ENCODE measurements around the gene ST3GAL3.

Gene ST3GAL3

GRCh38 chr1:43960798-43961197 is 253.5 kb downstream of the ST3GAL3 start:
- intact Hi-C loops (cut with DNase I; ENCODE audit: low total_unique reads), result no loop called here
- Histone ChIP-seq H3K27ac (no peak overlapping the region), H3K4me1 (no peaks in the 10 kb centered on the region), H3K27me3 (no peaks in the 10 kb centered on the region), H3K36me3 (peaks cover 34 to 96% (median 82%) of the 10 kb centered on the region in 3 donors), H3K4me3 (no peak overlapping the region), H3K9me3 (no peaks in the 10 kb centered on the region)
- TF ChIP-seq CTCF (IDR thresholded peaks at IDR 0.05), result no peak
- DNase-seq, result no peak

- no peak for TF ChIP-seq CTCF (IDR thresholded peaks at IDR 0.05)
- peaks cover 30 to 96% (median 82%) of the 10 kb centered on the region in 3 donors for H3K36me3 ChIP-seq
- H3K4me1 ChIP-seq, result no peaks in the 10 kb centered on the region
- H3K27me3 ChIP-seq, result no peaks in the 10 kb centered on the region
- no peaks in the 10 kb centered on the region for H3K9me3 ChIP-seq
- H3K27ac ChIP-seq, result no peak overlapping the region
- no peak for DNase-seq
- intact Hi-C loops (cut with DNase I; ENCODE audit: low total_unique reads), result no loop called here
- no peak overlapping the region for H3K4me3 ChIP-seq
These were observed 254.4 kb downstream of the ST3GAL3 start for GRCh38 chr1:43961692-43962091.

GRCh38 chr1:43962324-43962723 is 255.0 kb downstream of the ST3GAL3 start:
- H3K27ac ChIP-seq, result no peak overlapping the region
- intact Hi-C loops (cut with DNase I; ENCODE audit: low total_unique reads), result no loop called here
- H3K4me1 ChIP-seq, result no peaks in the 10 kb centered on the region
- no peaks in the 10 kb centered on the region for H3K27me3 ChIP-seq
- no peak for DNase-seq
- H3K36me3 ChIP-seq, result peaks cover 23 to 96% (median 78%) of the 10 kb centered on the region in 3 donors
- no peaks in the 10 kb centered on the region for H3K9me3 ChIP-seq
- no peak for TF ChIP-seq CTCF (IDR thresholded peaks at IDR 0.05)
- H3K4me3 ChIP-seq, result no peak overlapping the region

GRCh38 chr1:43963006-43963405 is 255.7 kb downstream of the ST3GAL3 start:
- H3K36me3 ChIP-seq, result peaks cover 17 to 93% (median 76%) of the 10 kb centered on the region in 3 donors
- TF ChIP-seq CTCF (IDR thresholded peaks at IDR 0.05), result no peak
- no peak for DNase-seq
- no peak overlapping the region for H3K27ac ChIP-seq
- no peaks in the 10 kb centered on the region for H3K9me3 ChIP-seq
- intact Hi-C loops (cut with DNase I; ENCODE audit: low total_unique reads), result no loop called here
- H3K4me3 ChIP-seq, result no peak overlapping the region
- no peaks in the 10 kb centered on the region for H3K27me3 ChIP-seq
- no peaks in the 10 kb centered on the region for H3K4me1 ChIP-seq

GRCh38 chr1:43963890-43964289 is 256.6 kb downstream of the ST3GAL3 start:
- H3K4me1 ChIP-seq, result no peaks in the 10 kb centered on the region
- DNase-seq, result no peak
- TF ChIP-seq CTCF (IDR thresholded peaks at IDR 0.05), result no peak
- no peaks in the 10 kb centered on the region for H3K27me3 ChIP-seq
- H3K27ac ChIP-seq, result no peak overlapping the region
- H3K4me3 ChIP-seq, result no peak overlapping the region
- no peaks in the 10 kb centered on the region for H3K9me3 ChIP-seq
- peaks cover 9 to 84% (median 67%) of the 10 kb centered on the region in 3 donors for H3K36me3 ChIP-seq
- intact Hi-C loops (cut with DNase I; ENCODE audit: low total_unique reads), result no loop called here

- DNase-seq, result no peak
- H3K36me3 ChIP-seq, result peaks cover 0 to 70% (median 53%) of the 10 kb centered on the region in 3 donors
- no peaks in the 10 kb centered on the region for H3K9me3 ChIP-seq
- no peak overlapping the region for H3K27ac ChIP-seq
- peaks cover 0 to 6% (median 3%) of the 10 kb centered on the region in 4 donors for H3K4me1 ChIP-seq
- TF ChIP-seq CTCF (IDR thresholded peaks at IDR 0.05), result no peak
- intact Hi-C loops (cut with DNase I; ENCODE audit: low total_unique reads), result no loop called here
- H3K27me3 ChIP-seq, result no peaks in the 10 kb centered on the region
- no peak overlapping the region for H3K4me3 ChIP-seq
These were observed 258.0 kb downstream of the ST3GAL3 start for GRCh38 chr1:43965316-43965715.

Measured in tibial artery (tissue), 4 donors.